NT2/D1 (cell line): ENCODE data around the gene PNPLA6.

Experiments
- SUZ12 ChIP-seq: IDR thresholded peaks from 2 replicates; pipeline ENCODE4 v1.6.1; 2011; ENCODE audit not compliant: insufficient read length, insufficient read depth; ENCODE audit errors: extremely low read depth
- YY1 ChIP-seq: IDR thresholded peaks from 2 replicates; pipeline ENCODE4 v1.6.1; 2011; ENCODE audit not compliant: insufficient read length, insufficient read depth
- ZNF274 ChIP-seq: IDR thresholded peaks from 2 replicates; pipeline ENCODE4 v1.6.1; 2011; ENCODE audit warnings: mild to moderate bottlenecking, low read depth, low read length

DNA sequence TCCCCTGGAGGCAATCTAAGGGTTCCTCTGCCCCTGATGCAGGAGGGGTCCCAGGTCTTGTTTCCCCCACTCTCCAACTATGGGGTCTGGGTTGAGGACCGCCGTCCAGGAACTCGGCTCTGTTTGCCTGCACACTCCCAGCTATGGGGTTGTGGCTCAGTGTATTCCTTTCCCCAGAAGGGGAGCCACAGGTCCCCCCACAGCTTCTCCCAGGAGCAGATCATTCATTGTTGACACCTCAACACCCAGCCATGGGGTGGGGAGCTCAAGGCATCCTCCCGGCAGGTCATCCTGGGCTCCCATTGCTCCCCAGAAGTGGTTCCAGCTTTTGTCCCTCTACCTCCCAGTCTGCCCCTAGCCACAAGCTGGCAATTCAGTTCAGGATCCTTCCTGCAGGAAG lies 18.6 kb upstream of the PNPLA6 start:
- no peak for TF ChIP-seq YY1
- TF ChIP-seq ZNF274, result no peak
- TF ChIP-seq SUZ12, result no peak
